ENCODE data around the gene ZNF367. TPM values are rescaled to one million over a fixed set of nuclear protein-coding genes. Genes with fewer than 3 reads are reported as not detected.

ZNF367 gene
- total RNA-seq, 1 experiment from 2014 or later, result 10.1 TPM

- Histone ChIP-seq H3K23ac (ENCODE audit: insufficient read length, low read depth, low read length) (no peak overlapping the region), H3K9me3 (ENCODE audit: control insufficient read depth, low read depth, low read length) (peaks cover 3% of the 10 kb centered on the region), H3K79me2 (ENCODE audit: insufficient read depth, low read length) (no peaks in the 10 kb centered on the region), H3K9ac (ENCODE audit: extremely low read depth, insufficient read length, low read length) (no peak overlapping the region), H3K4me1 (ENCODE audit: insufficient read depth, low read length) (peaks cover under 1% of the 10 kb centered on the region; the same call in 1 of the 2 replicates), H4K91ac (ENCODE audit: insufficient read length, low read depth, low read length) (no peak overlapping the region), H3K79me1 (ENCODE audit: insufficient read depth, low read depth, low read length, poor library complexity, severe bottlenecking) (no peaks in the 10 kb centered on the region), H3K27ac (ENCODE audit: insufficient read length, low read depth, low read length) (no peak overlapping the region), H3T11ph (ENCODE audit: low read length) (no peak overlapping the region), H3K4me2 (ENCODE audit: insufficient read depth, insufficient read length, low read length) (no peak overlapping the region), H4K8ac (replicated peaks; ENCODE audit: insufficient read length, low read depth, low read length) (no peak overlapping the region), H3K4ac (ENCODE audit: low read depth, low read length) (no peak overlapping the region), H3K18ac (ENCODE audit: insufficient read length, low read depth, low read length) (no peak overlapping the region), H2BK15ac (ENCODE audit: low read depth, low read length) (no peak overlapping the region), H3K56ac (ENCODE audit: insufficient read length, low read depth, low read length) (no peak overlapping the region), H4K5ac (ENCODE audit: insufficient read length, low read depth, low read length) (no peak overlapping the region), H2AFZ (ENCODE audit: low read length) (no peak overlapping the region), H2BK5ac (ENCODE audit: insufficient read length, low read length) (no peak overlapping the region), H3K23me2 (ENCODE audit: insufficient read length, low read depth, low read length, poor library complexity, severe bottlenecking) (no peaks in the 10 kb centered on the region), H2BK120ac (ENCODE audit: low read depth, low read length, poor library complexity, severe bottlenecking) (no peak overlapping the region), H2BK12ac (ENCODE audit: insufficient read length, low read depth, low read length) (no peak overlapping the region), H2AK5ac (ENCODE audit: insufficient read length, low read length) (no peak overlapping the region), H4K20me1 (ENCODE audit: control insufficient read depth, insufficient read depth, insufficient read length) (no peaks in the 10 kb centered on the region), H2BK20ac (ENCODE audit: low read depth, low read length, poor library complexity, severe bottlenecking) (no peak overlapping the region), H3K27me3 (ENCODE audit: insufficient read depth, low read length) (no peaks in the 10 kb centered on the region), H3K14ac (ENCODE audit: insufficient read depth, low read length) (no peak overlapping the region)
- no peak for TF ChIP-seq CTCF (conservative IDR thresholded peaks at IDR 0.05)
- no peak for DNase-seq
- H3K9me3 Mint-ChIP-seq, result peaks cover 4 to 6% of the 10 kb centered on the region in 2 experiments; a peak in 4 of 5 replicates
- H3K27ac Mint-ChIP-seq, result no peak overlapping the region
- H3K27me3 Mint-ChIP-seq (ENCODE audit: low read depth), result no peaks in the 10 kb centered on the region
- H3K4me3 Mint-ChIP-seq, result no peak overlapping the region
- no CpG with 5 or more reads among the region's 1 CpG for WGBS (ENCODE audit: extremely low coverage, insufficient read length, low lambda C conversion rate)
- peaks cover 0 to 9% (median 6%) of the 10 kb centered on the region in 3 experiments; a peak in 6 of 7 replicates for H3K36me3 Mint-ChIP-seq (ENCODE audit: insufficient read depth in 1 of 3, low read depth in 3 of 3)
- peaks cover 13 to 15% of the 10 kb centered on the region in 2 experiments for H3K4me1 Mint-ChIP-seq
These were observed 67.3 kb downstream of the ZNF367 start for GRCh38 chr9:96350866-96351265.

Measured in H9 (cell line).